Measurements from ENCODE around the gene PIAS4. TPM values are rescaled to one million over a fixed set of nuclear protein-coding genes. Genes with fewer than 3 reads are reported as not detected.

The PIAS4 gene
- total and polyA plus RNA-seq, 2 of the 13 experiments (the other 11 are each of a cell fraction or from before 2014, with no cell fraction given), result 9.0 to 20.1 TPM

DNA sequence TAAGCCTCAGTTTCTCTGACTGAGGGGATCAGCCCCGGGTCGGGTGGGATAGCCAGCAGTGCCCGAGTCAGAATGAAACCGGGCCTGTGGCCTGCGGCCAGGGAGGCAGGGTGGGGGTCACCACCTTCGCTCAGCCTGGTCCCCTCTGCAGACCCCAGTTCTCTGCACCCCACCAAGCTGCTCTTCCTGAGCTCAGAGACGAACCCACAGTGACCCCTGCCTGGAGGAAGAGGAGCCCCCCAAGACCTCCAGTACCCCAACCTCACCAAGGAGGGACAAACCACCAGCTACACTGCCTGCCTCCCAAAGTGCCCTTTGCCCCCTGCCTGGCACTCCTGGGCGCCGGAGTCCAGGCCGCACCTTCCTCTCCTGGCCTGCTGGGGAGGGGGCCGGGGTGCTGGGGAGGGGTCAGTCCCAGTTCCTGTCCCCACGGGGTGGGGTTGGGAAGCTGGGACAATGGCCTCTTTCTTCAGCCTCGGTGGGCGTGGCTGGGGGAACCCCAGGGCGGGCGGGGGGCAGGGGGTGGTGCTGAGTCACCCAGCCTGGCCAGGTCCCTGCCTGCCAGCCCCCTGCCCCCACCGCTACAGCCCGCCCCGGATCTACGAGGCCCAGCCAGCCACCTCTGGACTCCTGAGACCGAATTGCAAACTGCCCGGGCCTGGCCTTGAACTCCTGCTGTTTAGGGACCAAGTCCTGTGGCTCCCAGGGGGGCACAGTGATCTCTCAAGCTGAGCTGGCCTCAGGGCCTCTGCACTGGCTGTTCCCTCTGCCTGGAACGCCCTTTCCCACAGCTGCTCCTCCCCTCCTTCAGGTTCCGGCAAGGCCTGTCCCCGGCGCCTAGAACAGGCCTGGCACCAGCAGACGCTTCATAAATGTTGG lies 44.8 kb downstream of the PIAS4 start (continued):
- TF ChIP-seq, protein P1, sequence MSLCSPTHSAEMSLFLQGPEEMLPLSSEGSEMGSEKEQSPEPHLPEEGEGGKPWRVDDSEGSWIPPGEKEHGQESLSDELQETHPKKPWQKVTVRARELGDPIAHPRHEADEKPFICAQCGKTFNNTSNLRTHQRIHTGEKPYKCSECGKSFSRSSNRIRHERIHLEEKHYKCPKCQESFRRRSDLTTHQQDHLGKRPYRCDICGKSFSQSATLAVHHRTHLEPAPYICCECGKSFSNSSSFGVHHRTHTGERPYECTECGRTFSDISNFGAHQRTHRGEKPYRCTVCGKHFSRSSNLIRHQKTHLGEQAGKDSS (CRISPR knock-in tag; IDR thresholded peaks at IDR 0.05; ENCODE audit: borderline replicate concordance, low read depth), result peak; percentile 65; the same call in 1 of the 2 replicates
- TF ChIP-seq, protein P2, sequence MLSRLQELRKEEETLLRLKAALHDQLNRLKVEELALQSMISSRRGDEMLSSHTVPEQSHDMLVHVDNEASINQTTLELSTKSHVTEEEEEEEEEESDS (CRISPR knock-in tag; IDR thresholded peaks at IDR 0.05; ENCODE audit: borderline replicate concordance), result peak; percentile 35; the same call in 1 of the 2 replicates
- TF ChIP-seq, protein P3, sequence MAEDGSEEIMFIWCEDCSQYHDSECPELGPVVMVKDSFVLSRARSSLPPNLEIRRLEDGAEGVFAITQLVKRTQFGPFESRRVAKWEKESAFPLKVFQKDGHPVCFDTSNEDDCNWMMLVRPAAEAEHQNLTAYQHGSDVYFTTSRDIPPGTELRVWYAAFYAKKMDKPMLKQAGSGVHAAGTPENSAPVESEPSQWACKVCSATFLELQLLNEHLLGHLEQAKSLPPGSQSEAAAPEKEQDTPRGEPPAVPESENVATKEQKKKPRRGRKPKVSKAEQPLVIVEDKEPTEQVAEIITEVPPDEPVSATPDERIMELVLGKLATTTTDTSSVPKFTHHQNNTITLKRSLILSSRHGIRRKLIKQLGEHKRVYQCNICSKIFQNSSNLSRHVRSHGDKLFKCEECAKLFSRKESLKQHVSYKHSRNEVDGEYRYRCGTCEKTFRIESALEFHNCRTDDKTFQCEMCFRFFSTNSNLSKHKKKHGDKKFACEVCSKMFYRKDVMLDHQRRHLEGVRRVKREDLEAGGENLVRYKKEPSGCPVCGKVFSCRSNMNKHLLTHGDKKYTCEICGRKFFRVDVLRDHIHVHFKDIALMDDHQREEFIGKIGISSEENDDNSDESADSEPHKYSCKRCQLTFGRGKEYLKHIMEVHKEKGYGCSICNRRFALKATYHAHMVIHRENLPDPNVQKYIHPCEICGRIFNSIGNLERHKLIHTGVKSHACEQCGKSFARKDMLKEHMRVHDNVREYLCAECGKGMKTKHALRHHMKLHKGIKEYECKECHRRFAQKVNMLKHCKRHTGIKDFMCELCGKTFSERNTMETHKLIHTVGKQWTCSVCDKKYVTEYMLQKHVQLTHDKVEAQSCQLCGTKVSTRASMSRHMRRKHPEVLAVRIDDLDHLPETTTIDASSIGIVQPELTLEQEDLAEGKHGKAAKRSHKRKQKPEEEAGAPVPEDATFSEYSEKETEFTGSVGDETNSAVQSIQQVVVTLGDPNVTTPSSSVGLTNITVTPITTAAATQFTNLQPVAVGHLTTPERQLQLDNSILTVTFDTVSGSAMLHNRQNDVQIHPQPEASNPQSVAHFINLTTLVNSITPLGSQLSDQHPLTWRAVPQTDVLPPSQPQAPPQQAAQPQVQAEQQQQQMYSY (CRISPR knock-in tag; IDR thresholded peaks at IDR 0.05), result peak; percentile 78; the same call in 1 of the 2 replicates
- TF ChIP-seq ZMYM4 (CRISPR knock-in tag; IDR thresholded peaks at IDR 0.05) (peak; percentile 90), TAF1 (CRISPR knock-in tag; IDR thresholded peaks at IDR 0.05) (peak; percentile 31; the same call in 1 of the 2 replicates), ZNF441 (CRISPR knock-in tag; IDR thresholded peaks at IDR 0.05; ENCODE audit: borderline replicate concordance) (peak; percentile 92), SOX5 (CRISPR knock-in tag; IDR thresholded peaks at IDR 0.05; ENCODE audit: borderline replicate concordance) (peak; percentile 67; the same call in 1 of the 2 replicates), HOXA9 (CRISPR knock-in tag; IDR thresholded peaks at IDR 0.05; ENCODE audit: borderline replicate concordance) (no peak), ARNT (IDR thresholded peaks at IDR 0.05) (no peak), FOSL1 (CRISPR knock-in tag; IDR thresholded peaks at IDR 0.05; ENCODE audit: borderline replicate concordance) (0 out of 2 replicates have a peak, but pooled peaks have one; percentile 61), MTA1 (CRISPR knock-in tag; IDR thresholded peaks at IDR 0.05; ENCODE audit: borderline replicate concordance) (peak; percentile 92; the same call in 1 of the 2 replicates), JUND (CRISPR knock-in tag; IDR thresholded peaks at IDR 0.05) (no peak), HOXA5 (CRISPR knock-in tag; IDR thresholded peaks at IDR 0.05) (peak; percentile 45; the same call in 1 of the 2 replicates)
- TF ChIP-seq, protein P4, sequence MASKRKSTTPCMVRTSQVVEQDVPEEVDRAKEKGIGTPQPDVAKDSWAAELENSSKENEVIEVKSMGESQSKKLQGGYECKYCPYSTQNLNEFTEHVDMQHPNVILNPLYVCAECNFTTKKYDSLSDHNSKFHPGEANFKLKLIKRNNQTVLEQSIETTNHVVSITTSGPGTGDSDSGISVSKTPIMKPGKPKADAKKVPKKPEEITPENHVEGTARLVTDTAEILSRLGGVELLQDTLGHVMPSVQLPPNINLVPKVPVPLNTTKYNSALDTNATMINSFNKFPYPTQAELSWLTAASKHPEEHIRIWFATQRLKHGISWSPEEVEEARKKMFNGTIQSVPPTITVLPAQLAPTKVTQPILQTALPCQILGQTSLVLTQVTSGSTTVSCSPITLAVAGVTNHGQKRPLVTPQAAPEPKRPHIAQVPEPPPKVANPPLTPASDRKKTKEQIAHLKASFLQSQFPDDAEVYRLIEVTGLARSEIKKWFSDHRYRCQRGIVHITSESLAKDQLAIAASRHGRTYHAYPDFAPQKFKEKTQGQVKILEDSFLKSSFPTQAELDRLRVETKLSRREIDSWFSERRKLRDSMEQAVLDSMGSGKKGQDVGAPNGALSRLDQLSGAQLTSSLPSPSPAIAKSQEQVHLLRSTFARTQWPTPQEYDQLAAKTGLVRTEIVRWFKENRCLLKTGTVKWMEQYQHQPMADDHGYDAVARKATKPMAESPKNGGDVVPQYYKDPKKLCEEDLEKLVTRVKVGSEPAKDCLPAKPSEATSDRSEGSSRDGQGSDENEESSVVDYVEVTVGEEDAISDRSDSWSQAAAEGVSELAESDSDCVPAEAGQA (IDR thresholded peaks at IDR 0.05; ENCODE audit: low read depth), result no peak
- TF ChIP-seq, protein P4 (CRISPR knock-in tag; IDR thresholded peaks at IDR 0.05; ENCODE audit: borderline replicate concordance), result no peak
- TF ChIP-seq, protein P5, sequence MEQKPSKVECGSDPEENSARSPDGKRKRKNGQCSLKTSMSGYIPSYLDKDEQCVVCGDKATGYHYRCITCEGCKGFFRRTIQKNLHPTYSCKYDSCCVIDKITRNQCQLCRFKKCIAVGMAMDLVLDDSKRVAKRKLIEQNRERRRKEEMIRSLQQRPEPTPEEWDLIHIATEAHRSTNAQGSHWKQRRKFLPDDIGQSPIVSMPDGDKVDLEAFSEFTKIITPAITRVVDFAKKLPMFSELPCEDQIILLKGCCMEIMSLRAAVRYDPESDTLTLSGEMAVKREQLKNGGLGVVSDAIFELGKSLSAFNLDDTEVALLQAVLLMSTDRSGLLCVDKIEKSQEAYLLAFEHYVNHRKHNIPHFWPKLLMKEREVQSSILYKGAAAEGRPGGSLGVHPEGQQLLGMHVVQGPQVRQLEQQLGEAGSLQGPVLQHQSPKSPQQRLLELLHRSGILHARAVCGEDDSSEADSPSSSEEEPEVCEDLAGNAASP (CRISPR knock-in tag; IDR thresholded peaks at IDR 0.05; ENCODE audit: borderline replicate concordance), result peak; percentile 84

All from HepG2 (cell line).